Uterus (tissue), 4 donors: ENCODE results near the gene KRCC1. TPM values are rescaled to one million over a fixed set of nuclear protein-coding genes. Genes with fewer than 3 reads are reported as not detected.

Experiments used
- DNase-seq, 2 donors: peaks; one replicate each; pipeline ENCODE4 v3.0.0-alpha.2; 2019 to 2020
- H3K27ac ChIP-seq, 2 donors: fragments of 200-600 bp; sonication (generic); 1 replicate in 1 of 2; 2 replicates in 1 of 2; pipeline ENCODE4 v1.5.1; 2016 to 2018
- H3K27me3 ChIP-seq, 2 donors: fragments of 200-600 bp; sonication (generic); one replicate each; pipeline ENCODE4 v1.5.1; 2018 to 2019; ENCODE audit warnings: control low read depth in 1 of 2
- H3K36me3 ChIP-seq, 2 donors: fragments of 200-600 bp; sonication (generic); one replicate each; pipeline ENCODE4 v1.5.1; 2019; ENCODE audit warnings: control low read depth in 1 of 2
- H3K4me1 ChIP-seq, 2 donors: fragments of 200-600 bp; sonication (generic); one replicate each; pipeline ENCODE4 v1.5.1; 2018 to 2019; ENCODE audit warnings: control low read depth in 1 of 2
- H3K4me3 ChIP-seq, 2 donors: fragments of 200-600 bp; sonication (generic); 1 replicate in 1 of 2; 2 replicates in 1 of 2; pipeline ENCODE4 v1.5.1; 2018 to 2019; ENCODE audit warnings: mild to moderate bottlenecking in 1 of 2
- H3K9me3 ChIP-seq, 2 donors: fragments of 200-600 bp; sonication (generic); one replicate each; pipeline ENCODE4 v1.5.1; 2019; ENCODE audit warnings: control low read depth in 1 of 2
- CTCF ChIP-seq, 4 experiments: fragments of 200-600 bp in 2 of 4; fragments of 450-650 bp in 2 of 4; sonication (generic) in 2 of 4; IDR thresholded peaks; one replicate each; pipeline ENCODE4 v1.5.1; 2016 to 2019; ENCODE audit warnings: antibody characterized with exemption in 4 of 4, mild to moderate bottlenecking in 2 of 4, moderate library complexity in 1 of 4
- POLR2A ChIP-seq, 2 donors: fragments of 450-650 bp; IDR thresholded peaks; one replicate each; pipeline ENCODE4 v1.6.1; 2016; ENCODE audit warnings: antibody characterized with exemption in 2 of 2, mild to moderate bottlenecking in 1 of 2, moderate library complexity in 1 of 2
- intact Hi-C: fragments of 100-400 bp; cut with DNase I; formaldehyde crosslinking; loops from one replicate; pipeline ENCODE4 v1.15.1; 2023; ENCODE audit warnings: low total_unique reads
- total RNA-seq, 4 donors: library from RNA; depleted of rRNA in 3 of 4; stranded (reverse); fragments of >200 nt in 3 of 4; gene quantifications; one replicate each; pipeline versions ENCODE4 v1.1.0 to v1.2.4, GENCODE V29; 2014 to 2023
- donor health status: DM: yes; HTN: yes; CAD: no.

The KRCC1 gene
- total RNA-seq, 4 donors from 2014 or later: 19.7 to 62.1 (median 30.1) TPM

GRCh38 chr2:88016960-88017779 lies 38.4 kb downstream of the KRCC1 start:
- H3K4me1 ChIP-seq: no peaks in the 10 kb centered on the region
- H3K27ac ChIP-seq: peak overlapping the region; percentile 48 to 57
- no peaks in the 10 kb centered on the region for H3K36me3 ChIP-seq
- TF ChIP-seq POLR2A (IDR thresholded peaks at IDR 0.05) (no peak), CTCF (IDR thresholded peaks at IDR 0.05) (no peak)
- intact Hi-C loops: no loop called here
- no peak for DNase-seq
- no peaks in the 10 kb centered on the region for H3K9me3 ChIP-seq
- H3K4me3 ChIP-seq: peak overlapping the region; percentile 44 to 58
- H3K27me3 ChIP-seq: no peaks in the 10 kb centered on the region

GRCh38 chr2:88016086-88016959 lies 39.3 kb downstream of the KRCC1 start, which contains the start of gene RNU2-63P:
TSS of gene RNU2-63P (minus strand) at chr2:88016547.
- H3K4me1 ChIP-seq: no peaks in the 10 kb centered on the region
- H3K36me3 ChIP-seq: no peaks in the 10 kb centered on the region
- H3K27me3 ChIP-seq: no peaks in the 10 kb centered on the region
- intact Hi-C loops: no loop called here
- peak; percentile 60 to 61 for DNase-seq
- peak within 1 kb of the TSS; percentile 44 to 58 for H3K4me3 ChIP-seq
- no peaks in the 10 kb centered on the region for H3K9me3 ChIP-seq
- peak within 1 kb of the TSS; percentile 48 to 57 for H3K27ac ChIP-seq
- no peak for TF ChIP-seq POLR2A (IDR thresholded peaks at IDR 0.05)
- no peak for TF ChIP-seq CTCF (IDR thresholded peaks at IDR 0.05)

GRCh38 chr2:88011011-88011410 lies 44.6 kb downstream of the KRCC1 start:
- H3K4me1 ChIP-seq: no peaks in the 10 kb centered on the region
- no peaks in the 10 kb centered on the region for H3K36me3 ChIP-seq
- no peaks in the 10 kb centered on the region for H3K27me3 ChIP-seq
- no peaks in the 10 kb centered on the region for H3K9me3 ChIP-seq
- intact Hi-C loops: no loop called here
- no peak overlapping the region for H3K27ac ChIP-seq
- TF ChIP-seq CTCF (IDR thresholded peaks at IDR 0.05): no peak
- no peak for TF ChIP-seq POLR2A (IDR thresholded peaks at IDR 0.05)
- no peak for DNase-seq
- H3K4me3 ChIP-seq: no peak overlapping the region

GRCh38 chr2:88010136-88010535 lies 45.4 kb downstream of the KRCC1 start:
- Histone ChIP-seq H3K9me3 (no peaks in the 10 kb centered on the region), H3K4me3 (no peak overlapping the region), H3K4me1 (no peaks in the 10 kb centered on the region), H3K27ac (no peak overlapping the region), H3K27me3 (no peaks in the 10 kb centered on the region), H3K36me3 (no peaks in the 10 kb centered on the region)
- no peak for DNase-seq
- TF ChIP-seq POLR2A (IDR thresholded peaks at IDR 0.05): no peak
- TF ChIP-seq CTCF (IDR thresholded peaks at IDR 0.05): no peak
- intact Hi-C loops: no loop called here
